ENCODE measurements around the gene ARHGAP22.
"Not testable (repeated sequence)": the region's sequence is repeated elsewhere in the genome, so short reads cannot be mapped to it uniquely, and the experiment has no call there.

Gene ARHGAP22

DNA sequence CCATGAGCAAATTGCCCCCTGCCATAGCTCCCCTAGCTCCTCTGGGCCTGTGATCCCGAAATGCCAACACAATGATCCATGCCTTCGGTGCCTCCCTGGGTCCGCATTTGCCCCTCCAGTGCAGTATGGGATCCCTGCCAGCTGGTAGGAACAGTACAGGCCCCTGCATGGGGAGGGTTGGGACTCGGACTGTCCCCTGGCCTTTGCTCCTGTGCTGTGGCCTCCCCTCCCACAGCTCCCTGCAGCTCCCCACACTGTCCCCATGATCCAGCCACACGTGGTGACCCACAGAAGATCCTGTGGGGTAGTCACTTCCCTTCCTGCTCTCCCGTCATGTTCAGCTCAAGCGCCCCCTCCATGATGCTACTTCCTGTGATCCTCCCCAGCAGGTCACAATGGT lies 158.1 kb downstream of the ARHGAP22 start:
- no peak for DNase-seq

DNA sequence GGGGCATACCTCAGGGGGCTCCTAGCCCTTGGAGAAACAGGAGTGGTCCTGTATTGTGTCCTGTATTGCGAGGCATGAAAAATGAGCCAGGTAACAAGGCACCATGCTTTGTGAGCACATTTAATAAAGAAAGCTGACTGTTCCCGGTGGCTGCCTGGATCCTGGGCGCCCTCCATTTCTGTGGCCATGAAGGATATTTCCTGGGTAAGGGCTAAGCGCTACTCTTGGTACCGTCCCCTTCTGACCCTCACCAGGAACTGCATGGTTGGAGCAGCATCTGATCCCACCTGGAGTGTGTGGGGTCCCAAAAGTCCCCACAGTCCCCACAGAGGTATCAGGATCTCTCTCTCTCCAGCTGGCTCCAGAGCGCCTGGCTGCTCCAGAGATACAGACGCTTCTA lies 158.9 kb downstream of the ARHGAP22 start:
- no peak for DNase-seq

DNA sequence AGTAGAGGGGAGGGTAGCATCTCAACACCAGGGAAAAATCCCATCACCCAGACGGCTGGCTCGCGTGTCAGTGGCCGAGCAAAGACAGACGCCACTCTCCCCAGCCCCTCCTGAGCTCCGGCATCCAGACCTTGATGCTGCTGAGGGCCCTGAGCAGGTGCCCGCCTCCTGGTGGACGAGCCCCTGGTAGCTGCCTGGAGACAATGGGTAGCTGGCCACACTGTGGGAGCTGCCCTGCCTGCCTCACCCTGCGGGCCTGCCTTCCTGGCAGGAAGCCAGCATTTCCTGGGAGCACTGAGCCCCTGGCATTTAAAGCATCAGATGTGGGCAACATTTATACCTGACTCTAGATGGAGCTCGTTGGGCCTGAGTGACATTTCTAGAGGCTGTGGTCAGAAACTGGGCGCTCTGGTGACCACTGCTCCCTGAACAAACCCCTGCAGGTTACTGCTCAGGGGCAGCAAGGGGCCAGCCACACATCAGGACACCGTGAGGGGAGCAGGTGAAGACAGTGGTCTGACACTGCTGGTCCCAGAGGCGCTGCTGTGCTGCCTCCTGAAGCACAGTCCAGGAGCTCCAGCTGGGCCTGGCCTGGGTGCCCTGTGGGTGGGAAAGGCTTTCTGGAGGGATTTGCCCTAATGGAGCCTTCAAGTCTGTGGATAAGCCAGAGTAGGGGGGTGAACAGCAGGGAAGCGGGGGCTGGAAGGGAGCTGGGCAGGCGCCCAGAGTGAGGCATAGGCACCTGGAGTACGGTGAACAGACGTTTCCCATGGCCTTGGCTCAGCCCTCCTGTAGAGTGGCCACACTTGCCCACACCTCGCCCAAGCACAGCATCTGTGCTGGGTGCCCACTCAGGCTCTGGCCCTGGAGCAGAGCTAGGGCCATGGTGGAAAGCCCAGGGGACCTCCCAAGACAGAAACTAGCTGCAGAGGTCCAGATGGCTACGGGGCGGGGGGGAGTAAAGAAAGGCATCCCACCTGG lies 159.7 kb downstream of the ARHGAP22 start:
- DNase-seq: no peak

DNA sequence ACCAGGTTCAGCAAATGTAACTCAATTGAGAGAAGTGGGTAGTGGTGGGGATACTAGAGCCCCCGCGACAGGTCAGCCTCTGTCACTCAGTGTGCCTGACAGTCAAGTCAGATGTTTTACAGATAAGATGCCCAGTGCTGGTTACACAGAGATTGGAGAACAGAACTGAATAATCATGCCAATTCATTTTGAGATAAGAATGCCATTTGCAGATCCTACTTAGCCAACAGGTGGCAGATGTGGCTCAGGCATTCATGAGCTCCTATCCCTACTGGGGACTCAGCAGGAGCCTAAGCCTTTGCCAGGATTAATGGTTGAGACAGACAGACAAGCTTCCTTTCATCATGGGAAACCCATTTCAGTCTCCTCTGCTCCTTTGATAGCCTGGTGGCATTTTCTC lies 160.6 kb downstream of the ARHGAP22 start:
- DNase-seq: no peak

DNA sequence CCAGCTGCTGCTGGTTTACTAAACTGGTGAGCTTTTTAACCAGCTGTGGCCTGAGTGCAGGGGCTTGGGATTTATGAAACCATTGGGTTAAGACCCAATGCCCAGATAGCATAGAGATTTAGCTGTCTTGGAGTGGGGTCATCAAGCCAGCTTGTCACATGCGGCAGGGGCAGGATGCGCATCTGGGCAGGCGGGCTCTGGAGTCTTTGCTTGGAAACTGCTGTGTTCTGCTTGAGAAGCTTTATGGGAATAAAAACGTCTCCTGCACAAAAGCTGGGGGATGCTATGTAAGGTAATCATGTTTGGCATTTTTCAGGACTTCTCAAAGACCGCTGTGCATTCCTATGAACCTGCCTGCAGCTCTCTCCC lies 162.1 kb downstream of the ARHGAP22 start:
- no peak for DNase-seq

DNA sequence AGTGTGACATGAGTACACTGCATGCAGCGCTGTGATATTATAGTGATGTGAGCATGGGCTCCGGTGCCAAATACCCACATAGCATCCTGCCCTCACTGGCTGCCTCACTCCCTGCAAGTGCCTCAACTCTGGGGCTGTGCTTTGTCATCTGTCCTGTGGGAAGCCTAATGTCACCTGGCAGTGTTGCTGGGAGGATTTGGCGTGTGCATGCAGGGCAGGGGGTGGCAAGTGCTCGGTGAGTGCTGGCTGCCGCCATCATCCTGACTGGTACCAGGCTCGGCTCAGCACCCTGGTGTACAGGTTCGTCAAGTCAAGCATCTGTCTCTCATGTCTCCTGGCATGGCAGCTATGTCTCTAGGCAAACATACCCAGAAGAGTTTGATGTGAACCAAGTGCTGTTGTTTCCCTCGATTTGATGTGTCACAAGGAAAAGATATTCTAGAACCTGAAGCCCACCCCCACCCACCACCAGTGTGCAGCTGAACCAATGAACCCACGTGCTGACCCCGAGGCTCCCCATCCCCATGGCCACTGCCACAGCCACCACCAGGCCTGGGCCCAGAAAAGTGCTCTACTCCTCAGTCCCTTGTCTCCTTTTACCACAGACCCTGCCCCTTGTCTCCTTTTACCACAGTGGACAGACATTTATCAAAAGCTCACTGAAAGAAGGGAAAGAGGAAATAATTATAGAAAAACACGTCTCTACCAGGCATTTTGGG lies 162.6 kb downstream of the ARHGAP22 start:
- DNase-seq: no peak

DNA sequence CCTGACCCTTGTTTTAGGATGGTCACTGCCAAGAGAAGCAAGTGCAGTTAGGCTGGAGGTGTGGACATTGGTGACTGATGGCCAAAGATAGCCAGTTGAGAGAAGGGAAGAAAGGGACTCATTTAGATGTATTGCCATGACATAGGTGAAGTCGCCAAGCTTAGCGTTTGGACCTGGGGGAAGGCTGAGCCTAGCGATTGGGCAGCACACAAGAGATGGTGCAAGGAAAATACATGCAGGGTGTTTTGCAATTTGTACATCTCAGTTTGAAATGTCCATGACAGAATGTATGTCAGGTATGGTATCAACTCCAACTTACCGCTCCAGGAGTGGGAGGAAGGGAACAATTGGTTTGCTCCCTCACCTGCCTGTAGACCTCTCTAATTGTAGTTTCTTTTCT lies 164.1 kb downstream of the ARHGAP22 start:
- no peak for DNase-seq

DNA sequence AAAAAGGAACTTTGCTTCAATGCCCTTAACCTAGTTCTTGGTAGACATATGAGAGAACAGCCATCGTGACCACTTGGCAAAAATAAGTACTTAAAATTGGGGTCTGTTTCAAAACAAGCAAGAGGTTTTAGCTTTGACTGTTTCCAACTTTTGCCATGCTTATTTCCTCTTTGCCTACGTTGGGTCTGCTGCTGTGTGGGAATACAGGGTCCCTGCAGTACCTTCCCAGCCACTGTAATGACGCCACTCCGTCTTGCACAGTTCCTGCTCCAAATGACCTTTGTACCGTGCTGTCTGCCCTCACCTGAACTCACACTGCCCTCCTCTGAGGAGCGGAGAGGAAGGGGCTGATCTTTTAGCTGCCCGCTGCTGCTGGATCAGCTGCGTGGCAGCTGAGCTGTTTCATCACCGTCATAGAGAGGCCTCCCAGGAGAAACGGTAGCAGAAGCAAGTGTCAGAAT lies 165.3 kb downstream of the ARHGAP22 start:
- DNase-seq: no peak

DNA sequence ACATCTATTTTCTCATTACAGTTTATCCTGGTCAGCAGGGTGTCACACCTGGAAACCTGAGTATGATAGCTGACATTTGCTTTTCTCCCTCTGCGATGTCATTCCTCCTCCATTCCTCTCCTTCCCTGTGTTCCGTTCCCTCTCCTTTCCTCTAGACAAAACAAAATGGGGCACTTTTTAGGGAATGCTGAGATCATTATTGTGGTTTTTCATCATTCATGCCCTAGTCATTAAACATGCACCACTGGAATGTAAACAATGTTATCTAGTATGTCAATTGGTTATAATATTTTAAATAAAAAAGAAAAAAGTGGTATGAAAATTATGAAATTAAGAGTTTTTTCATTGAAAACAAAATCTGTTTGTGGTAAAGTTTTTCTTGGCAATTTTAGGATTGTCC lies 165.8 kb downstream of the ARHGAP22 start:
- no peak for DNase-seq

DNA sequence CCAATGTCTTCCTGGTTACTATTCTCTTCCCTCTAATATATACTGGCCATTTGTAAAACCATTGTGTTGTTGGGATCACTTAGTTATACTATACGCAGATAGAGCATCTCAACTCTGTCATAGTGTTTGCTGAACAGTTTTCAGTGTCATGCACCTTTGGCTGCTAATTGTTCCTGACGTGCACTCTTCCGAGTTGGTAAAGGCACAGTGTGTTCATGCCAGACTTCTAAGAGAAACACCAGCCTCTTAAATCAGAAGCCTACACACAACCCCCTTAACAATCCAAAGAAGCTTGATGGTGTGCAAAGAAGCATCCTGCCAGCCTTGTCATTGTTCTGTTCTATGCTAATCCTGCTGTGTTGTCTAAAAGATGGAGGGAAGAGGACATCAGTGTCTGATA lies 167.3 kb downstream of the ARHGAP22 start:
- no peak for DNase-seq

DNA sequence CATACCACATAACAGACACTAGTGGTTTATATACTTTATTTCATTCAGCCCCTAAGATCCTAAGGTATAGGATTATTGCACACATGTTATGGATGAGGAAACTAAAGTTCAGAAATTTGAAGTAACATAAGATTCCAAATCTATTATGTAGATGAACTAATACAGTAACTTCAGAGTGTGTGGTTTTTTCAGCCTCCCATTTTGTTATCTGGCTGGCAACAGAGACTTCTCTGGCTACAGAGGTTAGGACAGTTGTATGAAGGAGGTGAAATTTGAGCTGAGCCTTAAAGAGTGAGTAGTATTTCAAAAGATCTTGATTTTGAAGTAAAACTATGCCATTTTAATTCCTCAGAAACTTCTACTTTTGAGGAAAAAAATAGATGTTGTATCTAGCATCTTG lies 173.0 kb downstream of the ARHGAP22 start:
- no peak for DNase-seq

DNA sequence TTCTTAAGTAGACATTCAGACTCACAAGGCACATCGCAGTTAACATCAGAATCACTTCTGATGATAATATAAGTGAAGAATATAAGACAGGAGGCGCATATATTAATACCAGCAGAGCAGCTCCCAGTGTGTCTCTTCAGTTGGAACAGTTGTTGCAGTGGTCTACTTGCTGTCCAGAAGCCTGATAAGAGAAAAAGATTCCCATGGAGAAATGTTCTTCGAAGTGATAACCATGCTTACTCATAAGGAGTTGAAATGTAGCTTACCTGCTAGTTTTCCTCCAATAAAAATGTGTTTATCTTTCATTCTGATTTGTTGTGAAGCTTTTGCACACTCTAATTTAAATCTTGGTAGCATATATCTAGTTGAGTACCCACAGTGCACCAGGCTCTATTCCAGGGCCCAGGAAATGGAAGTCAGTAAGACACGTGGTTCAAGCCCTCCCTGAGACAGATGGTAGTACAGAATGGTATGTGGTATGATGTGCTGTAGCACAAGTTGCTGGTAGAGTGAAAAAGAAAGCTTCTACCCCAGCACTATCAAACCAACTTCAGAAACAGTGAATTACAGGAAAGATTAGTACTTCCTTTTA lies 174.4 kb downstream of the ARHGAP22 start:
- DNase-seq: no peak

DNA sequence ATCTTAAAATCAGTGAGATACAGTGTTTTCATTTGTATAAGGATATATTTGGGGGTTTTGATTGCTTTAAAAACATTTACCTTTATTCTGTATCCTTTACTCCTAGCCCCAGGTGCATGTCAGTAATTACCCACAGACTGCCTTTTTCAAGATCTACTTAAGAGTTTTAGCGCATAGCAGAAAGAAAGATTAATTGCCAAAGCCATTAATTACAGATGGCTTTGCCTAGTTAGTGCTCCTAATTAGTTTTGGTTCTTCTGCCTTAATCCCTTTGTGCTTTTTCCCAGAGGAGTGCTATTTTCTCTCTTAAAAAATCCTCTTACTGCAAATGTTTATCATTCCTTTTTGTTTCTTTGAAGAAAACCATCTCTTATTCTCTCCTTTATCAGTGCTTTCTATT lies 175.6 kb downstream of the ARHGAP22 start:
- no peak for DNase-seq

DNA sequence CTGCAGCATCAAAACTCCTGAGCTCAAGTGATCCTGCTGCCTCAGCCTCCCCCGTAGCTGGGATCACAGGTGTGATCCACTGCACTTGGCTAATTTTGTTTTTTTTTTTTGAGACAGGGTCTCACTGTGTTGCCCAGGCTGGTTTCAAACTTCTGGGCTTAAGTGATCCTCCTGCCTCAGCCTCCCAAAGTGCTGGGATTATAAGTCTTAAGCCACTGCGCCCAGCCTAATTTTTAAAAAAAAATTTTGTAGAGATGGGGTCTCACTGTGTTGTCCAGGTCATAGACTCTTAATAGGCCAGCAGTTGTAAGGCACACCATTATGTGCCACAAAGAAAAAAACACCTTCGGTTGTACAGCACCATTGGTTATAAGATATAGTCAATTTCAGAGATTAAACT lies 176.0 kb downstream of the ARHGAP22 start:
- no peak for DNase-seq

DNA sequence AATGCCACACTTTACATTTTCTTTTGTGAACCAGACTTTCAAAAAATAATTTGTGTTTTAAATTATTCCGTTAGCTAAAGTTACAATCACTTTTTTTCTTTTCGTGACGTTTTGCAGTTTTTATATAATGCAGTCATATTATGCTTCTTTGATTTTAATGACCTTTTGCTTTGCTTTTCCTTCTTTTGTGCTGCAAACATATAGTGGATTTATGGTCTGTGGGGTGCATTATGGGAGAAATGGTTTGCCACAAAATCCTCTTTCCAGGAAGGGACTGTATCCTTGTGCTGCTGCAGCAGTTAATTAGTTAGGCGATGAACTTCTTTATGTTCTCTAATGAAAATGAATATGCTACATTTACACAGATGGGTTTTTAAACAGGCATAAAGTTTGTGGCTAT lies 181.0 kb downstream of the ARHGAP22 start:
- DNase-seq: no peak

DNA sequence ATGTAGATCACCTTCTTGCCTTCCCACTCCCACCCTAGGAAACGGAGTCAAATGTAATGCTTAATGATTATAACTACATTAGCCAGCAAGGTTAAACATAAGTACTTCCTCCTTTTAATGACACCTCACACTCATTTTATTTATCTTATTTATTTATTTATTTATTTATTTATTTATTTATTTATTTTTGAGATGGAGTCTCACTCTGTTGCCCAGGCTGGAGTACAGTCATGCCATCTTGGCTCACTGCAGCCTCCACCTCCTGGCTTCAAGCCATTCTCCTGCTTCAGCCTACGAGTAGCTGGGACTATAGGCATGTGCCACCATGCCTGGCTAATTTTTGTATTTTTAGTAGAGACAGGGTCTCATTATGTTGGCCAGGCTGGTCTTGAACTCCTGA lies 183.0 kb downstream of the ARHGAP22 start:
- not testable (repeated sequence) for DNase-seq

DNA sequence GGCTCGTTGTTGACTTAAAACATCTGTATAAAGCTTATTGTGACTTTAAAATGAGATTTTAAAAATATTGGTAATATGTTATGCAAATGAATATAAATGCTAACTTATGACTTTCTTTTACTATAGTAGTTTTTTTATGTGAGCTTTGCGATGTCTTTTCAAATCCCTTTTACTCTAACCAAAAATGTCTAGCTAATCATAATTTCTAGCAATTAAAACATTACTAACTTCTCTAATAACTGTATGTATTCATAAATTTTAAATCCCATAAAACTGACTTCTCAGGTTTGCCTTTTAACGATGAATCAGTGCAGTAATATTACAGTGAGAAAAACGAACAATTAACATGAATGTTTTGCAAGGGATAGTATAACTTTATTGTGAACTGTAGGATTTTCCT lies 185.2 kb downstream of the ARHGAP22 start:
- no peak for DNase-seq

DNA sequence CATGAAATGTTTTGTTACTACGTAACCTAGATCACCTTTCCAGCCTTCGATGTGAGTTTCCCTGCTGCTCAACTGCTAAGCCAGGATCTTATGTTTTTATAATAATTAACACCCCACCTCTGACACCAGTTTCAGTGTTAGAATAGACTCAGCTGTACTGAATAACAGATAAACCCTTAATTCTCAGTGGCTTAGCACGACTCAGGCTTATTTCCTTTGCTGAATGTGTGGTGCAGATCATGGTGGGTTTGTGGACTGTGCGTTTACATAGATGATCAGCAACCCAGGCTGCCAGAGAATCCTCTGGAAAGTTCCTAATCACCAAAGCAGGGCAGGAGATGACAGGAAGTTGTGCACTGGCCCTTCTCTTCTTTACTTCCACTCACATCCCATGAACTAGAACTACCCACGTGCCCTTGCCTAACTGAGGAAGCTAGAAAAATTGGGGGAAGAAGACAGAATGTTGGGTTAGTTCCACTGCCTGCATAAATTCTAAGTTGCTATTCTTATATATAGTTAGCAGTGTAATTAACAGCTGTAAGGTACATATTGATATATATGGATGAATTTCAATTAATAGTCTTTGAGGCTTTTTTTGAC lies 186.6 kb downstream of the ARHGAP22 start:
- DNase-seq: no peak

DNA sequence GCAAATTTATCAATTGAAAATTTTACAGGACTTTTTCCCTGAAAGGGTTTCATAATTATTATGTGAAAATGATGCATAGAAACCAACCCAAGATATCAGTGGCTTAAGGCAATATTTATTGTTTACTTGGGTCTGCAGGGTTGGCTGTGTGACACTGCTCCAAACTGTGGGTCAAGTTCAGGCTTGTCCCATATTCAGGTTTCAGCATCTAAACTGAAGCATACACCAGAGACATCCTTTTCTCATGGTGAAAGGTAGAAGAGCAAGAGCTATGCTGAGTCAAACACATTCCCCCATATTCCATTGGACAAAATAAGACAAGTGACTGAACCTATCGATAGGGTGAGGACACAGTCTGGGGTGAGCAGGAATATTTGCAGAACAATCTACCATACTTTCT lies 187.5 kb downstream of the ARHGAP22 start:
- no peak for DNase-seq

DNA sequence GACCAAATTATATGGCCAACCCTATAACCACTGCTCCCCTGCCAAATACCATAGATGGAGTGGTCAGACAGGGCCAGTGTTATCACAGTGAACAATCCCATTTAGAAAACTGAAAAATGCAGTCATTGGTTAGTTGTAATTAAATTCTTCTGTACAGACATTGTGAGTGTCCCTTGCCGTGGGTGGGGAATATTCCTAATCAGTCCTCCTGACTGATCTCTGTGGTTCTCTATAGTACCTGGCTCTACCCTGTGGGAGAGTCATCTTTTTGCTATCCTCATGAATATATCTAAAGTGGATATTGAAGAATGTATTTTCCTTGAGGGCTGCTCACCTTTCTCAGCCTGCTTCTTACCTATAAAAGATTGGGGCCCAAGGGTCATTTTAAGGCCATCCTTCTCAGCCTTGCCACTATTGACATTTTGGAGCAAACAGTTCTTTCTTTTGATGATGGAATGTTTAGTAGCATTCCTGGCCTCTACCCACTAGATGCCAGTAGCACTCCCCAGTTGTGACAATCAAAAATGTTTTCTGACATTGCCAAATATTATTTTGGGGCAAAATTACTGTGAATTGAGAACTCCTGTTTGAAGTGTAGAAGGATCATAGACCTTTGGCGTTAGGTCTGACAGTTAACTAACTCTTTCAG lies 188.2 kb downstream of the ARHGAP22 start:
- DNase-seq: no peak

DNA sequence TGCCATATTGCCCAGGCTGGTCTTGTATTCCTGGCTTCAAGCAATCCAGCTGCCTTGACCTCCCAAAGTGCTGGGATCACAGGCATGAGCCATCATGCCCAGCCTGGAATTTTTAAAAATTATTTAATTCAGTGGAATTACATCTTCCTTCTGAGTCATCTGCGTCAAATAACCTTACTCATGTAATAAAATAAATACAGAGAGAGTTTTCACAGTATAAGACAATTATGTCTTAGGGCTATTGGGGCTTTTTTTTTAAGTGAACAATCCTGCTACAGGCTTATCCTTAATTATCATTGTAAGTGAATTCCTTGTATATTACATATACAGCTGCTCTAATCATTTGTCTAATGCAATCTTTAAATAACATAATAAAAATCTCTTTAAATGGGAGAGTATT lies 190.1 kb downstream of the ARHGAP22 start:
- DNase-seq: no peak

DNA sequence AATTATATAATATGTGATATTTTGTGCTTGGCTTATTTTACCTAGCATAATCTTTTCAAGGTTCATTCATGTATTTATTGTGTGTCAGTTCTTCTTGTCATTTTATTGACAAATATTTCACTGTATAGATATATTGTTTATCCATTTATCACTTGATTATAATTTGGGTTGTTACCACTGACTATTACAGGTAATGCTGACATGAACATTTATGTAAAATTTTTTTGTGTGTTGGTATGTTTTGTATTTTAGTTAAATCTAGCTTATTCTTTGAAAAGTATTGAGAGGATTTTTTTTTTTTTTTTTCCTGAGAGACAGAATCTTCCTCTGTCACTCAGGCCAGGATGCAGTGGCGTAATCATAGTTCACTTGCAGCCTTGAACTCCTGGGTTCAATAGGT lies 190.7 kb downstream of the ARHGAP22 start:
- no peak for DNase-seq

DNA sequence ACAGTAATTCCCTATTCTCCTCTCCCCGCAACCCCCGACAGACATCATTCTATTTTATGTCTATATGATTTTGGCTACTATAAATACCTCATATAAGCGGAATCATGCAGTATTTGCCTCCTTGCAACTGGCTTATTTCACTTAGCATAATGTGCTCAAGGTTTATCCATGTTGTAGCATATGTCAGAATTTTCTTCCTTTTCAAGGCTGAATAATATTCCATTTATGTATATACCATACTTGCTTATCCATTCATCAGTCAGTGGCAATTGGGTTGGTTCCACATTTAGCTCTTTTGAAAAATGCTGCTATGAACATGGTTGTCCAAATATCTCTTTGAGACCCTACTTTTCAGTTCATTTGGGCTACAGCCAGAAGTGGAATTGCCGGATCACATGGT lies 191.9 kb downstream of the ARHGAP22 start:
- no peak for DNase-seq
